Measurements from ENCODE around the gene AGTPBP1.
"Not testable (repeated sequence)": the region's sequence is repeated elsewhere in the genome, so short reads cannot be mapped to it uniquely, and the experiment has no call there.

AGTPBP1 gene

DNA sequence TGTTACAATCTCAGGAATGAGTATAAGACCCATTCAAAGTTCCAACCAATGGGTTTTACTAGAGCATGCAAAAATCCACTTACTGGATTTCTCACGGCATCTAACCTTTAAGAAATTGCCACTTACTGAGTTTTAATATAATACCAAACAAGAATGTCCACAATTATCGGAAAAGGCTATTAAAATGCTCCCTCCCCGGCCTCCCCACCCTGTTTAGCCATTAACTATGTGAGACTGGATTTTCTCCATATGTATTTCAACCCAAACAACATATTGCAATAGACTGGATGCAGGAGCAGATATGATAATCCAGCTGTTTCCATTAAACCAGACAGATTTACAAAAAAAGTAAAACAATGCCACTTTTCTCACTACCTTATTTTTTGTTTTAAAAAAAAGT is 4.1 kb downstream of the AGTPBP1 start:
- TF ChIP-seq, protein P1, sequence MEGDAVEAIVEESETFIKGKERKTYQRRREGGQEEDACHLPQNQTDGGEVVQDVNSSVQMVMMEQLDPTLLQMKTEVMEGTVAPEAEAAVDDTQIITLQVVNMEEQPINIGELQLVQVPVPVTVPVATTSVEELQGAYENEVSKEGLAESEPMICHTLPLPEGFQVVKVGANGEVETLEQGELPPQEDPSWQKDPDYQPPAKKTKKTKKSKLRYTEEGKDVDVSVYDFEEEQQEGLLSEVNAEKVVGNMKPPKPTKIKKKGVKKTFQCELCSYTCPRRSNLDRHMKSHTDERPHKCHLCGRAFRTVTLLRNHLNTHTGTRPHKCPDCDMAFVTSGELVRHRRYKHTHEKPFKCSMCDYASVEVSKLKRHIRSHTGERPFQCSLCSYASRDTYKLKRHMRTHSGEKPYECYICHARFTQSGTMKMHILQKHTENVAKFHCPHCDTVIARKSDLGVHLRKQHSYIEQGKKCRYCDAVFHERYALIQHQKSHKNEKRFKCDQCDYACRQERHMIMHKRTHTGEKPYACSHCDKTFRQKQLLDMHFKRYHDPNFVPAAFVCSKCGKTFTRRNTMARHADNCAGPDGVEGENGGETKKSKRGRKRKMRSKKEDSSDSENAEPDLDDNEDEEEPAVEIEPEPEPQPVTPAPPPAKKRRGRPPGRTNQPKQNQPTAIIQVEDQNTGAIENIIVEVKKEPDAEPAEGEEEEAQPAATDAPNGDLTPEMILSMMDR (IDR thresholded peaks at IDR 0.05; ENCODE audit: low read depth, low read length), result no peak
- H3K4me3 ChIP-seq (replicated peaks in 1 of 2; ENCODE audit: low read depth in 2 of 2, low read length in 2 of 2), result no peak overlapping the region
- no peak for DNase-seq (ENCODE audit: low read depth in 2 of 2)

DNA sequence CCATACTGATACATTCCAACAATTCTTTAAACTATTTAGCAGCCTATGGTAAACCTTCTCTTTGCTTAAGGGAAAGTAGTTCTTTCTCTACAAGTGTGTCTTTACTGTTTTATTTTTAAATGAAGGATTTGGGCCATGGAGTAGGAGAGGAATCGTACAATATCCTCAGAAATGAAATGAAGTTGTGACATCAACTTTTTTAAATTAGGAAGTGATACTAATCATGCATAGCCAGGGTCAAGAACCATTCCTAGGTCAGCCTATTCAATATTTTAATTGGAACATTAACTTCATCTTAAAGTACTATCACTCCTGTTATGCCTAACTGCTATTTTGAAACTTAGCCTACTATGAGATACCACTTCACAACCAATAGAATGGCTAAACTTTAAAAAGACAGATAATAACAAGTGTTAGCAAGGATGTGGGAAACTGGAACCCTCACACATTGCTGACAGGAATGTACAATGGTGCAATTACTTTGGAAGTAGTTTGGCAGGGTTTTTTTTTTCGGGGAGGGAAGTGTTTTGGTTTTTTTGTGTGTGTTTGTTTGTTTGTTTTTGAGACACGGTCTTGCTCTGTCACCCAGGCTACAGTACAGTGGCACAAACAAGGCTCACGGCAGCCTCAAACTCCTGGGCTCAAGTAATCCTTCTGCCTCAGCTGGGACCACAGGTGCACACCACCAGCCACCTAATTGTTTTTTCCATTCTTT is 10.7 kb downstream of the AGTPBP1 start:
- no peak overlapping the region for H3K4me3 ChIP-seq (replicated peaks in 1 of 2; ENCODE audit: low read depth in 2 of 2, low read length in 2 of 2)
- no peak for DNase-seq (ENCODE audit: low read depth in 2 of 2)
- TF ChIP-seq, protein P1 (IDR thresholded peaks at IDR 0.05; ENCODE audit: low read depth, low read length), result no peak

DNA sequence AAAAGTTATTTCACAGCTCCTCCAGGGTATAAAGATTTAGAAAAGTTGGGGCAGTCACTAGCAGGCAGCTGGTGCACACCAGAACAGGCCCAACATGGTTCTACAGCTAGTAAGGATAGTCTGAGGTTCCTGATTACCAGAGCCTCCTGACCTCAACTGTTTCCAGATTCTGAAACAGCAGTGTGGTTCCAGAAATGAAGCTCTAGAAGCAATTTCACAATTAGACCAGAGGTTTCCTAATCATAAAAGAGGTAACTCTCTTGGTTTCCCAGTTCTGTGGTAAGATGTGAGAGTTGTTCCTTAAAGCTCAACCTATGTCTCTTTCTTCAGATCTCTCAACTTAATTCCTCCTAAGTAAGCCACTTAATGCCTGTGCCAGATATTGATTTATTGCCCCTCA is 11.9 kb downstream of the AGTPBP1 start:
- no peak for DNase-seq (ENCODE audit: low read depth in 2 of 2)
- TF ChIP-seq, protein P1 (IDR thresholded peaks at IDR 0.05; ENCODE audit: low read depth, low read length), result no peak
- H3K4me3 ChIP-seq (replicated peaks in 1 of 2; ENCODE audit: low read depth in 2 of 2, low read length in 2 of 2), result no peak overlapping the region

DNA sequence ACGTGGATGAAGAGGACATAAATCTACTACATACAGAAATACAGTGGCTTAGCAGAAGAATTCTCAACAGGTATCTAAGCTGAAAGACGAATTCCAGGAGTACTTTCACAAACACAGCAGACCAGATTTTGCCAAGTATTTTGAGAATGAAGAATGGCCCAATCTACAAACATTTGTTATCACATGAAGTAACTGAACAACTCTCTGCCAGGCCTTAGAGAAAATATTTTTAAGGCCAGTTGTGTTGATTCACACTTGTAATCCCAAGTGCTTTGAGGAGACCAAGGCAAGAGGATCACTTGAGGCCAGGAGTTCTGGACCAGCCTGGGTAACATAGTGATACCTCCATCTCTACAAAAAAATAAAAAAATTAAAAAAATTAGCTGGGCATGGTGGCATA is 14.3 kb downstream of the AGTPBP1 start:
- H3K4me3 ChIP-seq (replicated peaks in 1 of 2; ENCODE audit: low read depth in 2 of 2, low read length in 2 of 2), result no peak overlapping the region
- DNase-seq (ENCODE audit: low read depth in 2 of 2), result peak; percentile 11 to 53
- TF ChIP-seq, protein P1 (IDR thresholded peaks at IDR 0.05; ENCODE audit: low read depth, low read length), result no peak

DNA sequence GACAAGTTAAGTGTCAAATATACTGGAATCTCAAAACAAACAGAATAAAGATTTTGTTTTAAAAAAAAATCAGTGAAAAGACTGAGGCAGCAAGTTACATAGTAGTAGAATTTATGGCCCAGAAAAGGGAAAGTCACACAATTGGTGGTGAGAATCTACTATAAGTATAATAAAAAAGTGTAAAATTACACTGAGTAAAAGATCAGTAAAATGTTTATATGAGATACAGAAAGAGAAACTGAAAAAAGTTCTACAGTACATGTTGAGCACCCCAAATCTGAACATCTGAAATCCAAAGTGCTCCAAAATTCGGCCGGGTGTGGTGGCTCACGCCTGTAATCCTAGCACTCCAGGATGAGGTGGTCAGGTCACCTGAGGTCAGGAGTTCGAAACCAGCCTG is 15.0 kb downstream of the AGTPBP1 start:
- TF ChIP-seq, protein P1 (IDR thresholded peaks at IDR 0.05; ENCODE audit: low read depth, low read length), result no peak
- no peak overlapping the region for H3K4me3 ChIP-seq (replicated peaks in 1 of 2; ENCODE audit: low read depth in 2 of 2, low read length in 2 of 2)
- no peak for DNase-seq (ENCODE audit: low read depth in 2 of 2)

DNA sequence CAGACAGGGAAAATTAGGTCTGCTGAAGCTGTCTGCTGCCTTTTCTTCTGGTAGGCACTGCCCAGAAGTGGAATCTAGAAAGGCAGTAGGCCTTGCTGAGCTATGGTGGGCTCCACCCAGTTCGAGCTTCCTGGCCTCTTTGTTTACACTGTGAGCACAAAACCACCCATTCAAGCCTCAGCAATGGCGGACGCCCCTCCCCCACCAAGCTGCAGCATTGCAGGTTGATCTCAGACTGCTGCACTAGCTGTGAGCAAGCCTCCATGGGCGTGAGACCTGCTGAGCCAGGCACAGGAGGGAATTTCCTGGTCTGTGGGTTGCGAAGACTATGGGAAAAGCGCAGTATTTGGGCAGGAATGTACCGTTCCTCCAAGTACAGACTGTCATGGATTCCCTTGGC is 18.5 kb downstream of the AGTPBP1 start:
- TF ChIP-seq, protein P1 (IDR thresholded peaks at IDR 0.05; ENCODE audit: low read depth, low read length), result no peak
- H3K4me3 ChIP-seq (replicated peaks in 1 of 2; ENCODE audit: low read depth in 2 of 2, low read length in 2 of 2), result no peak overlapping the region
- DNase-seq (ENCODE audit: low read depth in 2 of 2), result no peak

DNA sequence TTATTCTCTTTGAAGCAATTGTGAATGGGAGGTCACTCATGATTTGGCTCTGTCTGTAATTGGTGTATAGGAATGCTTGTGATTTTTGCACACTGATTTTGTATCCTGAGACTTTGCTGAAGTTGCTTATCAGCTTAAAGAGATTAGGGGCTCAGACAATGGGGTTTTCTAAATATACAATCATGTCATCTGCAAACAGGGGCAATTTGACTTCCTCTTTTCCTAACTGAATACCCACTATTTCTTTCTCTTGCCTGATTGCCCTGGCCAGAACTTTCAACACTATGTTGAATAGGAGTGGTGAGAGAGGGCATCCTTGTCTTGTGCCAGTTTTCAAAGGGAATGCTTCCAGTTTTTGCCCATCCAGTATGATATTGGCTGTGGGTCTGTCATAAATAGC is 22.3 kb downstream of the AGTPBP1 start:
- not testable (repeated sequence) for DNase-seq (ENCODE audit: low read depth in 2 of 2); H3K4me3 ChIP-seq (replicated peaks in 1 of 2; ENCODE audit: low read depth in 2 of 2, low read length in 2 of 2)

DNA sequence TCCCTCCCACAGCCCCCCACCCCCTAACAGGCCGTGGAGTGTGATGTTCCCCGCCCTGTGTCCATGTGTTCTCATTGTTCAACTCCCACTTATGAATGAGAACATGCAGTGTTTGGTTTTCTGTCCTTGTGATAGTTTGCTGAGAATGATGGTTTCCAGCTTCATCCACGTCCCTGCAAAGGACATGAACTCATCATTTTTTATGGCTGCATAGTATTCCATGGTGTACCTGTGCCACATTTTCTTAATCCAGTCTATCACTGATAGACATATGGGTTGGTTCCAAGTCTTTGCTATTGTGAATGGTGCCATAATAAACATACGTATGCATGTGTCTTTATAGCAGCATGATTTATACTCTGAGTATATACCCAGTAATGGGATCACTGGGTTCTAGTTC is 23.9 kb downstream of the AGTPBP1 start:
- not testable (repeated sequence) for H3K4me3 ChIP-seq (replicated peaks in 1 of 2; ENCODE audit: low read depth in 2 of 2, low read length in 2 of 2); DNase-seq (ENCODE audit: low read depth in 2 of 2)
